NT2/D1 (cell line): ENCODE results near the gene FBXL7.

Experiments used
- SUZ12 ChIP-seq: IDR thresholded peaks from 2 replicates; pipeline ENCODE4 v1.6.1; 2011; ENCODE audit not compliant: insufficient read length, insufficient read depth; ENCODE audit errors: extremely low read depth
- YY1 ChIP-seq: IDR thresholded peaks from 2 replicates; pipeline ENCODE4 v1.6.1; 2011; ENCODE audit not compliant: insufficient read length, insufficient read depth
- ZNF274 ChIP-seq: IDR thresholded peaks from 2 replicates; pipeline ENCODE4 v1.6.1; 2011; ENCODE audit warnings: mild to moderate bottlenecking, low read depth, low read length

GRCh38 chr5:15679161-15679560, 179.2 kb downstream of the FBXL7 start:
- TF ChIP-seq YY1 (no peak), SUZ12 (no peak), ZNF274 (no peak)
